GM12873 (cell line): ENCODE data around the gene TRIM31.

Experiments
- TF ChIP-seq, protein P1 (sequence below): IDR thresholded peaks from 2 replicates; pipeline ENCODE4 v1.5.1; 2012; ENCODE audit warnings: low read depth, mild to moderate bottlenecking, moderate library complexity, low read length, control low read depth; ENCODE audit not compliant: insufficient read depth; ENCODE audit errors: missing control alignments

The TRIM31 gene

GRCh38 chr6:30066577-30067459 lies 46.1 kb downstream of the TRIM31 start, which contains the start of gene PPP1R11:
TSS of gene PPP1R11 (plus strand) at chr6:30067198. CDS start at chr6:30067411, 213 bp downstream.
- TF ChIP-seq, protein P1, sequence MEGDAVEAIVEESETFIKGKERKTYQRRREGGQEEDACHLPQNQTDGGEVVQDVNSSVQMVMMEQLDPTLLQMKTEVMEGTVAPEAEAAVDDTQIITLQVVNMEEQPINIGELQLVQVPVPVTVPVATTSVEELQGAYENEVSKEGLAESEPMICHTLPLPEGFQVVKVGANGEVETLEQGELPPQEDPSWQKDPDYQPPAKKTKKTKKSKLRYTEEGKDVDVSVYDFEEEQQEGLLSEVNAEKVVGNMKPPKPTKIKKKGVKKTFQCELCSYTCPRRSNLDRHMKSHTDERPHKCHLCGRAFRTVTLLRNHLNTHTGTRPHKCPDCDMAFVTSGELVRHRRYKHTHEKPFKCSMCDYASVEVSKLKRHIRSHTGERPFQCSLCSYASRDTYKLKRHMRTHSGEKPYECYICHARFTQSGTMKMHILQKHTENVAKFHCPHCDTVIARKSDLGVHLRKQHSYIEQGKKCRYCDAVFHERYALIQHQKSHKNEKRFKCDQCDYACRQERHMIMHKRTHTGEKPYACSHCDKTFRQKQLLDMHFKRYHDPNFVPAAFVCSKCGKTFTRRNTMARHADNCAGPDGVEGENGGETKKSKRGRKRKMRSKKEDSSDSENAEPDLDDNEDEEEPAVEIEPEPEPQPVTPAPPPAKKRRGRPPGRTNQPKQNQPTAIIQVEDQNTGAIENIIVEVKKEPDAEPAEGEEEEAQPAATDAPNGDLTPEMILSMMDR: no peak

DNA sequence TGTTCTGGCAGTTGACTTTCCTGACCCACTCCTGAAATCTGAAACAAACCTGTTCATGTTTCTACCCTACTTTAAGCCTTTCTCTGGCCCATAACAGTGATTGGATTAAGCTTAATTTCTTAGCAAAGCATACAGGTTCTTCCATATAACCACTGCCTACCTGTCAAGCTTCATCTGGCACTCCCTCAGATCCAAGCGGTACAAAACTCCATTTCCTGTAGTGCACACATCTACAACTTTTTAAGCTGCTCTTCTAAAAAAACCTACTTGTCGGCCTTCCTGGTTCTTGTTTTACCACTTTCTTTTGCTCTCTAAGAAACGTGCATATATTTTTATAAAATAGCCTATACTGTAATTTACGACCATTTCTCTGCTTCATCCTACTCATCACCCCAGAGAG lies 46.8 kb downstream of the TRIM31 start:
- TF ChIP-seq, protein P1: no peak

- TF ChIP-seq, protein P1: no peak
These were observed 49.6 kb downstream of the TRIM31 start for GRCh38 chr6:30063315-30063714.

DNA sequence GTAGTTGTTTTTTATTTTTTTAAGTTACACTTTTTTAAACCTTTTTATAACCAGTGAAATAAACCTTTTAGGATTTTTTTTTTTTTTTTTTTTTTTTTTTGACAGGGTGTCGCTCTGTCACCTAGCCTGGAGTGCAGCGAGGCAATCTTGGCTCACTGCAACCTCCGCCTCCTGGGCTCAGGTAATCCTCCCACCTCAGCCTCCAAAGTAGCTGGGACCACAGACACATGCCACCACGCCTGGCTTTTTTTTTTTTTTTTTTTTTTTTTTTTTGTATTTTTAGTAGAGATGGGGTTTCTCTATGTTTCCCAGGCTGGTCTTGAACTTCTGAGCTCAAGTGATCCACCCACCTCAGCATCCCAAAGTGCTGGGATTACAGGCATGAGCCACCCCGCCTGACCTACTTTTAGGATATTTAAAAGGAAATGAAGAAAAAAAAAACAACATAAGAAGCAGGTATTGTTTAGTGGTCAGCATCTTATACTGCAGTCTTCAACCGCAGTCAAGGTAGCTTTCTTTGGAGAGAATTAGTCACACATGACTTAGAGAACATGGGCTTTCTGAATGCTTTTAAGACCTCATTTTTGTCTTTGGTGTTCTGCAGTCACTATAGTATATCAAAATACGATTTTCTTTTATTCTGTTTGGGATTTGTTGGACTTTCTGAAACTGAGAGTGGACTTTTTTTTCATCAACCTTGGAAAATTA lies 50.3 kb downstream of the TRIM31 start:
- TF ChIP-seq, protein P1: no peak

DNA sequence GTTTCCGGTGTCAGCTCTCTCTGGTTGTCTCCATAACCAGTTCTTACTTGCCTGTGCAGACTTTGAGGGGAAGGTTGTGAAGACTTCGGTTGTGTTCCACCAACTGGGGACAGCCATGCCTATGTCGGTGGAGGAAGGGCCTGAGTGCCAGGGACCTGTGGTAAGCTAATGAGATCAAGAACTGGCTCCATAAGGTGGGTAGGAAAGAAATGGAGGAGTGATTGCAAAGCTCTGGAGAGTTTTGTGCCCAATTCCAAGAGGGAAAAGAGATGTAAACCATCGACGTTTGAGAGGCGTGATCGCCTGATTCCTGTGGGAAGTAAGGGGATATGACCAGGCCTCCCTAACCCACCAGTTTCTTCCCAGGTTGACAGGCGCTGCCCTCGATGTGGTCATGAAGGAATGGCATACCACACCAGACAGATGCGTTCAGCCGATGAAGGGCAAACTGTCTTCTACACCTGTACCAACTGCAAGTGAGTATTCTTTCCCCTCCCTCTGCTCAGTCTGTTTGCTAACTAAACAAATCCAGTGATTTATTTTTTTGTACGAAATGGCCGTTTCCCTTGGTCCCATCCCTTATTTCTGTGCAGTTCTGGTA lies 50.9 kb downstream of the TRIM31 start:
- TF ChIP-seq, protein P1: no peak

DNA sequence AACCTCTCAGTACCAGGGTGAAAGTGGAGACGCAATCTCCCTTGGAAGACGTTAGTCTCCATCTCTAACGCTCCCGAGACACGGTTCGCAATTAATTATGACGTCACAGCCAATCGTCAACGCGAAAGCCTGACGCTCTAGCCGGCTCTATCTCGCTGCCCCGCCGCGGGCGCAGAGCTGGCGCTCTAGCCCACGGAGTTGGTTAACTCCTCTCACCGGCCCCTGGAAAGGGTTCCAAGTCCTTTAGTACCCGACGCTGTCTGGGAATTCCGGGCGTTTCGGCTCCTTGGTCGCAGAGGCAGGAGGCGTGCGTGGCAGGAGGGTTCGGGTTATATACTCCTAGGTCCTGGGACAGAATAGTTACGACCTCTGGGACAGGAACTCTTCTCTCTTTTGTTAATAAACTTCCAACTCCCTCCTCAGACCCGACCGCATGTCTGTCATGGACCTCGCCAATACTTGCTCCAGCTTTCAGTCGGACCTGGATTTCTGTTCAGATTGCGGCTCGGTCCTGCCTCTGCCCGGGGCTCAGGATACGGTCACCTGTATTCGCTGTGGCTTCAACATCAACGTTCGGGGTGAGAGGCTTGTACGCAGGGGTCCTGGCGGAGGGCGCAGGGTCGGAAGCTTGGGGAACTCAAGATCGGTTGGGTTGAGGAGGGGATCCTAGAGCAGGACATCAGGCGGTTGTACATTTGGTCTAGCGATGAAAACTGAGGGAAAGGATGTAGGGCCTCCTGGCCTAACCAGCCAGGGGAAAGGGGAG lies 51.6 kb downstream of the TRIM31 start, which contains the start of gene POLR1H:
Gene POLR1H (plus strand): TSS at position 174 of the 766 bp plus-strand sequence. CDS start 260 bp downstream, at position 434.
- TF ChIP-seq, protein P1: no peak
